Activated CD8-positive, alpha-beta memory T cell treated with anti-CD3 and anti-CD28 coated beads for 24 hours (primary cell): Measurements from ENCODE around the gene CEP295NL.

Source experiments
- DNase-seq: peaks from one replicate; pipeline ENCODE4 v3.0.0-alpha.2; 2020

The CEP295NL gene

GRCh38 chr17:78857266-78857665, 45.7 kb downstream of the CEP295NL start:
- DNase-seq, result no peak

GRCh38 chr17:78855561-78856165, 47.3 kb downstream of the CEP295NL start:
- no peak for DNase-seq

GRCh38 chr17:78854508-78854907, 48.5 kb downstream of the CEP295NL start:
- DNase-seq, result no peak

GRCh38 chr17:78853926-78854394, 49.0 kb downstream of the CEP295NL start:
- DNase-seq, result no peak

GRCh38 chr17:78852709-78853121, 50.3 kb downstream of the CEP295NL start:
- no peak for DNase-seq

- no peak for DNase-seq
These were observed 54.0 kb downstream of the CEP295NL start for GRCh38 chr17:78849026-78849425.

GRCh38 chr17:78847052-78847451, 55.9 kb downstream of the CEP295NL start:
- DNase-seq, result no peak

- DNase-seq, result no peak
These were observed 58.5 kb downstream of the CEP295NL start for GRCh38 chr17:78844301-78845005.

GRCh38 chr17:78842881-78843565, 60.0 kb downstream of the CEP295NL start:
- peak; percentile 73 for DNase-seq

- DNase-seq, result peak; percentile 100
These were observed 62.0 kb downstream of the CEP295NL start, which contains the start of gene USP36 for GRCh38 chr17:78840780-78841611. USP36 (minus strand) TSS chr17:78840814; CDS start chr17:78836363, 4,451 bp downstream.
